Endothelial cell of umbilical vein (primary cell): ENCODE measurements around the gene KCNRG. TPM values are rescaled to one million over a fixed set of nuclear protein-coding genes. Genes with fewer than 3 reads are reported as not detected.

Experiments
- BruUV-seq: library from RNA; stranded (reverse); fragments of 400-500 nt; replicated peaks from 2 replicates; lab custom pipeline; 2021; lab: Mats Ljungman, UMichigan
- CTCF ChIA-PET: fragments of 300-600, 350-600 bp; sonication (Branson Sonifier 250); formaldehyde crosslinking; loops from one replicate; lab custom pipeline; 2021; ENCODE audit warnings: antibody characterized with exemption, inconsistent platforms; lab: Charles Lee
- POLR2A ChIA-PET: fragments of 300-600, 350-600 bp; sonication (Branson Sonifier 250); formaldehyde crosslinking; loops from one replicate; lab custom pipeline; 2021; ENCODE audit warnings: antibody characterized with exemption, inconsistent platforms; lab: Charles Lee
- DNase-seq: peaks from one replicate; pipeline ENCODE4 v3.0.0-alpha.2; 2011; ENCODE audit warnings: low read depth, low spot score
- FAIRE-seq: peaks from 2 replicates; lab custom pipeline; 2011; peaks lifted over from hg19 to GRCh38; lab: Jason Lieb, UNC
- H2AFZ ChIP-seq: 2 replicates; pipeline ENCODE4 v1.6.0; 2012; ENCODE audit warnings: low read depth, low read length, control low read depth, inconsistent platforms
- H3K27ac ChIP-seq: 2 replicates; pipeline ENCODE4 v1.5.1; 2011; ENCODE audit warnings: low read depth, mild to moderate bottlenecking, control low read depth, low read length, moderate library complexity; ENCODE audit not compliant: insufficient read depth
- H3K27me3 ChIP-seq, 2 experiments: 2 replicates each; pipeline versions ENCODE4 v1.6.0 to v1.6.1; 2011; ENCODE audit warnings: low read length in 2 of 2, mixed read lengths in 1 of 2; ENCODE audit not compliant: control insufficient read depth in 2 of 2, insufficient read depth in 2 of 2
- H3K36me3 ChIP-seq, 2 experiments: 2 replicates in 1 of 2; 3 replicates in 1 of 2; pipeline ENCODE4 v1.5.1; 2011; ENCODE audit warnings: low read length in 2 of 2, mild to moderate bottlenecking in 1 of 2, moderate library complexity in 1 of 2; ENCODE audit not compliant: control insufficient read depth in 2 of 2, insufficient read depth in 2 of 2; ENCODE audit errors: extremely low read depth in 1 of 2
- H3K4me1 ChIP-seq: 3 replicates; pipeline ENCODE4 v1.5.1; 2011; ENCODE audit warnings: mild to moderate bottlenecking, low read length; ENCODE audit not compliant: control insufficient read depth, insufficient read depth; ENCODE audit errors: extremely low read depth
- H3K4me2 ChIP-seq: 2 replicates; pipeline ENCODE4 v1.6.1; 2011; ENCODE audit warnings: low read length, control low read depth, mixed read lengths; ENCODE audit not compliant: insufficient read depth
- H3K4me3 ChIP-seq, 3 experiments: fragments of 200-600 bp in 1 of 3; sonication (generic), shearing (Covaris generic) in 1 of 3; replicated peaks in 1 of 3; 2 replicates each; pipeline ENCODE4 v1.5.1; 2011 to 2016; ENCODE audit warnings: control low read depth in 3 of 3, low read length in 3 of 3, mild to moderate bottlenecking in 2 of 3, inconsistent platforms in 1 of 3, low read depth in 1 of 3, moderate library complexity in 1 of 3; ENCODE audit not compliant: insufficient read depth in 1 of 3
- H3K79me2 ChIP-seq: 2 replicates; pipeline ENCODE4 v1.6.0; 2012; ENCODE audit warnings: low read length, inconsistent platforms; ENCODE audit not compliant: control insufficient read depth, insufficient read depth
- H3K9ac ChIP-seq: replicated peaks from 2 replicates; pipeline ENCODE3; 2011; ENCODE audit warnings: low read length, control low read depth; ENCODE audit not compliant: insufficient read depth; ENCODE audit errors: extremely low read depth
- H3K9me1 ChIP-seq: replicated peaks from 3 replicates; pipeline ENCODE4 v1.6.0; 2011; ENCODE audit warnings: mild to moderate bottlenecking, low read length; ENCODE audit not compliant: control insufficient read depth, insufficient read depth; ENCODE audit errors: extremely low read depth
- H3K9me3 ChIP-seq: replicated peaks from 2 replicates; pipeline ENCODE4 v1.5.1; 2012; ENCODE audit warnings: low read length, inconsistent platforms; ENCODE audit not compliant: control insufficient read depth, insufficient read depth
- H4K20me1 ChIP-seq: replicated peaks from 2 replicates; pipeline ENCODE3; 2011; ENCODE audit warnings: mild to moderate bottlenecking, low read length; ENCODE audit not compliant: control insufficient read depth, insufficient read depth; ENCODE audit errors: extremely low read depth
- CTCF ChIP-seq, 2 donors: IDR thresholded peaks; 1 replicate in 1 of 2; 2 replicates in 1 of 2; pipeline ENCODE4 v1.5.1; 2011; ENCODE audit warnings: low read length in 2 of 2, mild to moderate bottlenecking in 2 of 2, moderate library complexity in 2 of 2, control low read depth in 1 of 2, inconsistent platforms in 1 of 2, low read depth in 1 of 2; ENCODE audit not compliant: insufficient read depth in 1 of 2; ENCODE audit errors: extremely low read depth in 1 of 2
- EZH2 ChIP-seq: IDR thresholded peaks from 2 replicates; pipeline ENCODE4 v1.6.1; 2012; ENCODE audit warnings: borderline replicate concordance, low read depth, mild to moderate bottlenecking, moderate library complexity, low read length, inconsistent platforms; ENCODE audit not compliant: severe bottlenecking
- FOS ChIP-seq: IDR thresholded peaks from 2 replicates; pipeline ENCODE4 v1.6.1; 2011; ENCODE audit warnings: mild to moderate bottlenecking, low read length, moderate library complexity, borderline replicate concordance; ENCODE audit not compliant: insufficient read depth
- GATA2 ChIP-seq: IDR thresholded peaks from 2 replicates; pipeline ENCODE4 v1.7.0; 2011; ENCODE audit warnings: low read depth, mild to moderate bottlenecking, moderate library complexity, mixed read lengths, low read length; ENCODE audit not compliant: insufficient read length, insufficient read depth
- JUN ChIP-seq: IDR thresholded peaks from 2 replicates; pipeline ENCODE4 v1.6.1; 2011; ENCODE audit warnings: borderline replicate concordance, low read depth; ENCODE audit not compliant: insufficient read length, insufficient read depth
- MYC ChIP-seq: IDR thresholded peaks from one replicate; pipeline ENCODE4 v1.6.1; 2011; ENCODE audit warnings: mild to moderate bottlenecking, low read depth, low read length
- POLR2A ChIP-seq: IDR thresholded peaks from 2 replicates; pipeline ENCODE4 v1.6.1; 2012; ENCODE audit warnings: low read depth, mild to moderate bottlenecking, control low read depth, low read length
- POLR2AphosphoS5 ChIP-seq: IDR thresholded peaks from 2 replicates; pipeline ENCODE4 v1.6.1; 2012; ENCODE audit warnings: low read depth, mild to moderate bottlenecking, control low read depth, low read length, moderate library complexity; ENCODE audit not compliant: insufficient read depth
- dilution Hi-C: fragments of 300-500 bp; cut with MboI; formaldehyde crosslinking; loops from one replicate; pipeline ENCODE4 v1.15.0; 2019; ENCODE audit warnings: low sequenced_read_pairs; ENCODE audit not compliant: extremely low pct_ligation_motif_present
- intact Hi-C: fragments of 100-400 bp; cut with micrococcal nuclease; formaldehyde crosslinking; loops from one replicate; pipeline ENCODE4 v1.10.0; 2022
- microRNA counts: library from miRNA; unstranded; fragments of <30 nt; microRNA quantifications from one replicate; lab custom pipeline; 2016
- microRNA-seq: library from miRNA; unstranded; fragments of <30 nt; microRNA quantifications from one replicate; pipeline ENCODE4 v1.2.0, GENCODE V29; 2021; ENCODE audit warnings: borderline number of aligned reads, borderline replicate concordance
- polyA plus RNA-seq, 4 experiments: library from polyadenylated mRNA; depleted of rRNA in 3 of 4; stranded (reverse) in 3 of 4; unstranded in 1 of 4; fragments of >200 nt; gene quantifications; 2 replicates each; pipeline versions ENCODE4 v1.2.1 to v1.2.3, GENCODE V29; 2011 to 2012; ENCODE audit warnings: missing spikeins in 1 of 4
- small RNA-seq: library from RNA; depleted of rRNA; stranded (forward); fragments of <200 nt; gene quantifications from one replicate; pipeline ENCODE3, GENCODE V24; 2012; ENCODE audit warnings: low replicate concordance, low read depth; ENCODE audit not compliant: insufficient read depth, insufficient read length
- total RNA-seq: library from RNA; stranded (reverse); gene quantifications from 2 replicates; pipeline ENCODE4 v1.2.3, GENCODE V29; 2021
- TF ChIP-seq, protein P1 (sequence below): IDR thresholded peaks from 2 replicates; pipeline ENCODE4 v1.6.1; 2011; ENCODE audit not compliant: insufficient read depth, insufficient read length

Gene KCNRG
- total and polyA plus RNA-seq, 2 donors (not counting 3 experiments of a cell fraction or from before 2014, with no cell fraction given), result 0.86 to 1.3 TPM

GRCh38 chr13:50070186-50070585 lies 54.9 kb downstream of the KCNRG start:
- peaks cover 4% of the 10 kb centered on the region for H3K9me1 ChIP-seq
- H2AFZ ChIP-seq, result no peak overlapping the region
- no peak for FAIRE-seq
- dilution Hi-C loops (no loop called here), intact Hi-C loops (no loop called here)
- H3K4me1 ChIP-seq, result peaks cover 13% of the 10 kb centered on the region
- no peak overlapping the region for H3K9ac ChIP-seq
- DNase-seq, result peak; percentile 32
- H3K27me3 ChIP-seq, result no peaks in the 10 kb centered on the region
- peaks cover 97% of the 10 kb centered on the region for H3K79me2 ChIP-seq
- POLR2A ChIA-PET, result interaction anchor here (0.9 to 1.8 kb wide), 2 partner anchors 9 to 73 kb away, joined by 3 to 6 read pairs; partner anchors contain the start of gene TRIM13
- H3K4me2 ChIP-seq, result no peak overlapping the region
- no peak overlapping the region for H3K27ac ChIP-seq
- CTCF ChIA-PET, result interaction anchor here (1.0 to 4.9 kb wide), 3 partner anchors 10 to 94 kb away, joined by 4 to 31 read pairs (median 22); partner anchors contain the start of gene TRIM13
- H3K36me3 ChIP-seq, result peaks cover 3 to 17% of the 10 kb centered on the region in 2 experiments
- H4K20me1 ChIP-seq, result no peaks in the 10 kb centered on the region
- no TSS peak for BruUV-seq
- H3K9me3 ChIP-seq, result no peaks in the 10 kb centered on the region
- TF ChIP-seq POLR2AphosphoS5 (no peak), CTCF (IDR thresholded peaks at IDR 0.05; ENCODE audit: extremely low read depth in 1 of 2, insufficient read depth in 1 of 2, low read depth in 1 of 2, low read length in 2 of 2) (no peak), GATA2 (no peak), FOS (no peak), JUN (no peak), EZH2 (no peak), POLR2A (no peak), MYC (no peak)
- TF ChIP-seq, protein P1, sequence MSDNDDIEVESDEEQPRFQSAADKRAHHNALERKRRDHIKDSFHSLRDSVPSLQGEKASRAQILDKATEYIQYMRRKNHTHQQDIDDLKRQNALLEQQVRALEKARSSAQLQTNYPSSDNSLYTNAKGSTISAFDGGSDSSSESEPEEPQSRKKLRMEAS, result no peak
- no peak overlapping the region for H3K4me3 ChIP-seq

MicroRNAs within 50 kb of the gene (microRNA counts, 767-probe panel; counts per million panel counts)
- microRNA hsa-miR-15a-5p (lab: Ali Mortazavi, UCI) (723 counts per million, percentile 96 among the panel's probes with 10 or more counts), microRNA hsa-miR-16-5p (lab: Ali Mortazavi, UCI) (723 counts per million, percentile 96 among the panel's probes with 10 or more counts)

Small RNAs within 50 kb of the gene (microRNA-seq; reads per million reads assigned to microRNA genes)
- gene MIR15A (1,336 reads per million, percentile 85 among the genes with 10 or more reads in this experiment), gene MIR16-1 (210 reads per million, percentile 67 among the genes with 10 or more reads in this experiment), gene MIR3613 (34.6 reads per million, percentile 42 among the genes with 10 or more reads in this experiment)

Small RNAs within 50 kb of the gene (small RNA-seq; reads per million reads assigned to genes)
- gene MIR16-1, result 16.6 reads per million, percentile 75 among the genes with 10 or more reads in this experiment
- gene MIR3613, result 5.9 reads per million, percentile 44 among the genes with 10 or more reads in this experiment
- gene RF02105, result not detected
- gene RF02106, result not detected
- not detected for gene RF02107
- gene RF02108, result not detected

Other genes starting within 250 kb of the KCNRG start
- 56.2 and 60.4 TPM in 2 replicates for gene KPNA3, start 222.8 kb upstream of the KCNRG start, total RNA-seq
- 15.9 and 19.6 TPM in 2 replicates for gene KPNA3, start 222.8 kb upstream of the KCNRG start, polyA plus RNA-seq
- gene SPRYD7, start 79.1 kb upstream of the KCNRG start, total RNA-seq, result 7.0 and 7.5 TPM in 2 replicates
- 2.3 and 2.9 TPM in 2 replicates for gene SPRYD7, start 79.1 kb upstream of the KCNRG start, polyA plus RNA-seq
- gene TRIM13, start 18.4 kb upstream of the KCNRG start, total RNA-seq, result 25.9 and 28.2 TPM in 2 replicates
- 11.1 and 12.5 TPM in 2 replicates for gene TRIM13, start 18.4 kb upstream of the KCNRG start, polyA plus RNA-seq